GM04504 (cell line): ENCODE data around the gene SLC45A3.

Source experiments
- DNase-seq: peaks from one replicate; pipeline ENCODE4 v3.0.0-alpha.2; 2012; ENCODE audit warnings: low read depth

The SLC45A3 gene

GRCh38 chr1:205669341-205670149 is 10.8 kb downstream of the SLC45A3 start:
- DNase-seq = no peak

- no peak for DNase-seq
Measured at GRCh38 chr1:205668951-205669340, 11.4 kb downstream of the SLC45A3 start.

- DNase-seq = no peak
Measured at GRCh38 chr1:205667909-205668643, 12.2 kb downstream of the SLC45A3 start.

- DNase-seq = no peak
Measured at GRCh38 chr1:205666372-205667166, 13.7 kb downstream of the SLC45A3 start.

- no peak for DNase-seq
Measured at GRCh38 chr1:205665201-205666045, 14.9 kb downstream of the SLC45A3 start.

GRCh38 chr1:205664399-205665017 is 15.8 kb downstream of the SLC45A3 start:
- no peak for DNase-seq

GRCh38 chr1:205663286-205663936 is 16.9 kb downstream of the SLC45A3 start:
- no peak for DNase-seq

GRCh38 chr1:205662791-205663190 is 17.5 kb downstream of the SLC45A3 start:
- no peak for DNase-seq

GRCh38 chr1:205662135-205662738 is 18.1 kb downstream of the SLC45A3 start:
- no peak for DNase-seq

GRCh38 chr1:205661429-205662134 is 18.7 kb downstream of the SLC45A3 start:
- no peak for DNase-seq

GRCh38 chr1:205660361-205660760 is 19.9 kb downstream of the SLC45A3 start:
- DNase-seq = no peak

- no peak for DNase-seq
Measured at GRCh38 chr1:205658943-205659581, 21.2 kb downstream of the SLC45A3 start.

- DNase-seq = no peak
Measured at GRCh38 chr1:205656236-205656635, 24.1 kb downstream of the SLC45A3 start.

GRCh38 chr1:205652984-205653383 is 27.3 kb downstream of the SLC45A3 start:
- no peak for DNase-seq

GRCh38 chr1:205650241-205650640 is 30.1 kb downstream of the SLC45A3 start:
- no peak for DNase-seq

- no peak for DNase-seq
Measured at GRCh38 chr1:205645519-205645918, 34.8 kb downstream of the SLC45A3 start.

- no peak for DNase-seq
Measured at GRCh38 chr1:205642679-205643307, 37.5 kb downstream of the SLC45A3 start.

- no peak for DNase-seq
Measured at GRCh38 chr1:205639567-205639966, 40.7 kb downstream of the SLC45A3 start.
